Progenitor cell of endocrine pancreas (in vitro differentiated cells): ENCODE results near the gene DCAF11. TPM values are rescaled to one million over a fixed set of nuclear protein-coding genes. Genes with fewer than 3 reads are reported as not detected.
"Not testable (repeated sequence)": the region's sequence is repeated elsewhere in the genome, so short reads cannot be mapped to it uniquely, and the experiment has no call there.

Source experiments
- DNase-seq: peaks from one replicate; pipeline ENCODE4 v3.0.0; 2021; ENCODE audit warnings: low spot score; ENCODE audit not compliant: unreplicated experiment
- H3K27ac Mint-ChIP-seq: 2 replicates; pipeline ENCODE4 v1.8.0; 2021; ENCODE audit warnings: mild to moderate bottlenecking, moderate library complexity, mixed read lengths
- H3K27me3 Mint-ChIP-seq: 2 replicates; pipeline ENCODE4 v1.8.0; 2021; ENCODE audit warnings: mixed read lengths
- H3K36me3 Mint-ChIP-seq: 2 replicates; pipeline ENCODE4 v1.8.0; 2022; ENCODE audit warnings: mixed read lengths; ENCODE audit not compliant: insufficient read depth
- H3K4me1 Mint-ChIP-seq: 2 replicates; pipeline ENCODE4 v1.8.0; 2021; ENCODE audit warnings: low read depth, mixed read lengths
- H3K4me3 Mint-ChIP-seq: 2 replicates; pipeline ENCODE4 v1.8.0; 2021; ENCODE audit warnings: low read depth, mild to moderate bottlenecking, moderate library complexity, mixed read lengths
- H3K9me3 Mint-ChIP-seq: 2 replicates; pipeline ENCODE4 v1.8.0; 2021; ENCODE audit warnings: low read depth, mixed read lengths
- total RNA-seq: library from RNA; stranded (reverse); gene quantifications from 2 replicates; pipeline ENCODE4 v1.2.1, GENCODE V29; 2021
- TF ChIP-seq, protein P1 (sequence below): fragments of 200-600 bp; sonication (generic); IDR thresholded peaks from one replicate; pipeline ENCODE4 v1.5.0; 2021; ENCODE audit warnings: antibody characterized with exemption, mild to moderate bottlenecking; ENCODE audit not compliant: unreplicated experiment

The DCAF11 gene
- total RNA-seq, 1 donor from 2014 or later: 79.7 TPM

DNA sequence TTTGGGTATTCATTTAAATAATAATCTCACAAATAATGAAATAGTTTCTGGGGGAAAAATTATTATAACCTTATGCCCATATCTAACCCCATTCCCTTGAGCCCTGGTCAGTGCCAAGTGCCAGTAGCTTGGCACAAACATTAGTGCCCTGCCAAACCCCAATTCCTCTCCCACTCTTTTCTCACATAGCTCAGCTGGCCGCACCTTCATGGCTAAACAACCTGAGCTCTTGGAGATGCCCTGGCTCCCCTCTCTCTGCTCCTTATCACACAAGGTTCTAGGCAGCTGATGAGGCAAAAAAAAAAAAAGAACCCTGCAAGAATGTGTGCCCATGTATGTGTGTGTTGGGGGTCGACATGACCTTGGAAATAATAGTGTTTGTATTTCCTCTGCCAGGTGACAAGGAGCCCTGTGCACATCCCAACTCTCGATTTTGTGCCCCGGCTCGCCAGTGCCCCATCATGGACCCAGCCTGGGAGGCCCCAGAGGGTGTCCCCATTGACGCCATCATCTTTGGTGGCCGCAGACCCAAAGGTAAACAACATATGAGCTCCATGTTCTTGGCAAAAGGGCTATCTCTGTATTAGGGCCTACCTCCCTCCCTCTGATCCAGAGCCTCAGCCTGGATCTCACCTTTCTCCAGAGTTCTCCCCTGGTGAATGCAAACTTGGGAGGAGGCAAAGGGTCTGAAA, 12.1 kb upstream of the DCAF11 start:
- H3K9me3 Mint-ChIP-seq: peaks cover 8% of the 10 kb centered on the region
- DNase-seq: no peak
- H3K27me3 Mint-ChIP-seq: no peaks in the 10 kb centered on the region
- H3K36me3 Mint-ChIP-seq: peaks cover 23% of the 10 kb centered on the region
- no peaks in the 10 kb centered on the region for H3K4me1 Mint-ChIP-seq
- TF ChIP-seq, protein P1, sequence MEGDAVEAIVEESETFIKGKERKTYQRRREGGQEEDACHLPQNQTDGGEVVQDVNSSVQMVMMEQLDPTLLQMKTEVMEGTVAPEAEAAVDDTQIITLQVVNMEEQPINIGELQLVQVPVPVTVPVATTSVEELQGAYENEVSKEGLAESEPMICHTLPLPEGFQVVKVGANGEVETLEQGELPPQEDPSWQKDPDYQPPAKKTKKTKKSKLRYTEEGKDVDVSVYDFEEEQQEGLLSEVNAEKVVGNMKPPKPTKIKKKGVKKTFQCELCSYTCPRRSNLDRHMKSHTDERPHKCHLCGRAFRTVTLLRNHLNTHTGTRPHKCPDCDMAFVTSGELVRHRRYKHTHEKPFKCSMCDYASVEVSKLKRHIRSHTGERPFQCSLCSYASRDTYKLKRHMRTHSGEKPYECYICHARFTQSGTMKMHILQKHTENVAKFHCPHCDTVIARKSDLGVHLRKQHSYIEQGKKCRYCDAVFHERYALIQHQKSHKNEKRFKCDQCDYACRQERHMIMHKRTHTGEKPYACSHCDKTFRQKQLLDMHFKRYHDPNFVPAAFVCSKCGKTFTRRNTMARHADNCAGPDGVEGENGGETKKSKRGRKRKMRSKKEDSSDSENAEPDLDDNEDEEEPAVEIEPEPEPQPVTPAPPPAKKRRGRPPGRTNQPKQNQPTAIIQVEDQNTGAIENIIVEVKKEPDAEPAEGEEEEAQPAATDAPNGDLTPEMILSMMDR: no peak
- no peak overlapping the region for H3K4me3 Mint-ChIP-seq
- no peak overlapping the region for H3K27ac Mint-ChIP-seq

- TF ChIP-seq, protein P1: no peak
- Mint-ChIP-seq H3K4me3 (no peak overlapping the region), H3K27me3 (no peaks in the 10 kb centered on the region), H3K36me3 (peaks cover 23% of the 10 kb centered on the region), H3K27ac (no peak overlapping the region), H3K9me3 (peaks cover 8% of the 10 kb centered on the region), H3K4me1 (no peaks in the 10 kb centered on the region)
- DNase-seq: no peak
Observed at GRCh38 chr14:24103451-24103850, 11.1 kb upstream of the DCAF11 start.

GRCh38 chr14:24105609-24106239, 8.9 kb upstream of the DCAF11 start:
- not testable (repeated sequence) for H3K9me3 Mint-ChIP-seq, DNase-seq, H3K27ac Mint-ChIP-seq, H3K4me3 Mint-ChIP-seq, H3K27me3 Mint-ChIP-seq, H3K4me1 Mint-ChIP-seq
- peaks cover 20% of the 10 kb centered on the region for H3K36me3 Mint-ChIP-seq

- no peaks in the 10 kb centered on the region for H3K27me3 Mint-ChIP-seq
- peaks cover 1% of the 10 kb centered on the region for H3K4me1 Mint-ChIP-seq
Observed at GRCh38 chr14:24106672-24107271, 7.8 kb upstream of the DCAF11 start.

GRCh38 chr14:24108336-24108874, 6.2 kb upstream of the DCAF11 start:
- H3K27ac Mint-ChIP-seq: no peak overlapping the region
- TF ChIP-seq, protein P1: no peak
- DNase-seq: no peak
- no peak overlapping the region for H3K4me3 Mint-ChIP-seq
- peaks cover 15% of the 10 kb centered on the region for H3K36me3 Mint-ChIP-seq
- H3K4me1 Mint-ChIP-seq: peaks cover 1% of the 10 kb centered on the region
- H3K27me3 Mint-ChIP-seq: no peaks in the 10 kb centered on the region
- peaks cover 8% of the 10 kb centered on the region for H3K9me3 Mint-ChIP-seq

More at GRCh38 chr14:24106672-24107271, 7.8 kb upstream of the DCAF11 start:
- TF ChIP-seq, protein P1: no peak
- DNase-seq: no peak
- Mint-ChIP-seq H3K27ac (no peak overlapping the region), H3K36me3 (peaks cover 18% of the 10 kb centered on the region), H3K9me3 (peaks cover 8% of the 10 kb centered on the region), H3K4me3 (no peak overlapping the region)
